Jurkat, Clone E6-1 (cell line): ENCODE measurements around the gene GIMAP2.
"Not testable (repeated sequence)": the region's sequence is repeated elsewhere in the genome, so short reads cannot be mapped to it uniquely, and the experiment has no call there.

Source experiments
- DNase-seq: peaks from one replicate; pipeline ENCODE4 v3.0.0-alpha.2; 2011; ENCODE audit warnings: low read depth, low spot score
- H3K4me3 ChIP-seq: 2 replicates; pipeline ENCODE4 v1.5.1; 2011; ENCODE audit warnings: mild to moderate bottlenecking, low read length, control low read depth, moderate library complexity

The GIMAP2 gene

DNA sequence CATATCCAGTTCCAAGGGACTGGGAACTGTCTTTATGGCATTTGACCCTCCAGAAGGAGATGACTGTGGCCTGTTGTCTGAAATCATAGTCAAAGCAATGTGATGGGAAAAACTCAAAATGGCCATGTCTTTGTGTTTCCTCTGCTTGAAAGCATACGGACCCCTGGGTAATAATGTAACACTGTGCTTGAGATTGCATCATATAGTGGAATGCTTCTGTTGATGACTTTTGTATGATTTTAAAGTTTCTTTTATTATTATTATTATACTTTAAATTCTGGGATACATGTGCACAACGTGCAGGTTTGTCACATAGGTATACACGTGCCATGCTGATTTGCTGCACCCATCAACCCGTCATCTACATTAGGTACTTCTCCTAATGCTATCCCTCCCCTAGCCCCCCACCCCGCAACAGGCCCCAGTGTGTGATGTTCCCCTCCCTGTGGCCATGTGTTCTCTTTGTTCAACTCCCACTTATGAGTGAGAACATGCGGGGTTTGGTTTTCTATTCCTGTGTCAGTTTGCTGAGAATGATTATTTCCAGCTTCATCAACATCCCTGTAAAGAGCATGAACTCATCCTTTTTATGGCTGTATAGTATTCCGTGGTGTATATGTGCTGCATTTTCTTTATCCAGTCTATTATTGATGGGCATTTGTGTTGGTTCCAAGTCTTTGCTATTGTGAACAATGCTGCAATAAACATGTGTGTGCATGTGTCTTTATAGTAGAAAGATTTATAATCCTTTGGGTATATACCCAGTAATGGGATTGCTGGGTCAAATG is 13.5 kb upstream of the GIMAP2 start:
- DNase-seq, H3K4me3 ChIP-seq: not testable (repeated sequence)

DNA sequence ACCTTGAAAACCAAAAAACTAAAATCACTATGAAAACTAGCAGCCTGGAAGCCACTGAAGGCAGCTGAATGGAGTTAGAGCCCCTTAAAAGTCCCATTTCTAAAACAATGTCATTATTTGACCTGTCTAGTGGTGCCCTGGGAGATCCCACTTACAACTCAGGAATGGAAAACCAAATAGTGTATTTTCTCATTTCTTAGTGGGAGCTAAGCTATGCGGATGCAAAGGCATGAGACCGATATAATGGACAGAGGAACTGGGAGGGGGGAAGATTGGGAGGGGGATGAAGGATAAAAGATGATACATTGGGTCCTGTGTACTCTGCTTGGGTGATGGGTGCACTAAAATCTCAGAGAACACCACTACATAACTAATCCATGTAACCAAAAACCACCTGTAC is 9.8 kb upstream of the GIMAP2 start:
- no peak for DNase-seq
- H3K4me3 ChIP-seq: no peak overlapping the region

DNA sequence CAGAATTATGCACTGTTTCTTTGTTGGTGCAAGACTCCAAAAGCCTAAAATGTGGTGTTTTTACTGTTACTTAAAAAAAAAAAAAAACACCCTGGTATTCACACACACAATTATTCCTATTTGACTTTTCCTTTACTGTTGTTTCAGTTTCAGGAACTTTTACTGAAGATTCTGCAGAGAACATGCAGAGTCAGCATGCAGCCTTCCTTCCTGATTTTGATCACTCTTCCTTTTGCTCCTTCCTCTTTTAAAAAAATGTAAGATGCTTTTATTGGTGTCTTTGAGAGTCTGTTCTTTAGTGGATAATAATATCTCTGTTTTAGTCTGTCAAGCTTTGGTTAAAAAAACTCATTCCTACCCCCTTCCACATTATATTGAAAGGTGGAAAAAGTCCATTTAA is 9.2 kb upstream of the GIMAP2 start:
- not testable (repeated sequence) for DNase-seq, H3K4me3 ChIP-seq

- not testable (repeated sequence) for DNase-seq, H3K4me3 ChIP-seq
Observed at GRCh38 chr7:150676854-150677253, 8.7 kb upstream of the GIMAP2 start.

DNA sequence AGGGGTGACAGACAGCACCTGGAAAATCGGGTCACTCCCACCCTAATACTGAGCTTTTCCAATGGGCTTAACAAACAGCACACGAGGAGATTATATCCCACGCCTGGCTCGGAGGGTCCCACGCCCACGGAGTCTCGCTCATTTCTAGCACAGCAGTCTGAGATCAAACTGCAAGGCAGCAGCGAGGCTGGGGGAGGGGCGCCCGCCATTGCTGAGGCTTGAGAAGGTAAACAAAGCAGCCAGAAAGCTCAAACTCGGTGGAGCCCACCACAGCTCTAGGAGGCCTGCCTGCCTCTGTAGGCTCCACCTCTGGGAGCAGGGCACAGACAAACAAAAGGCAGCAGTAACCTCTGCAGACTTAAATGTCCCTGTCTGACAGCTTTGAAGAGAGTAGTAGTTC is 6.9 kb upstream of the GIMAP2 start:
- DNase-seq, H3K4me3 ChIP-seq: not testable (repeated sequence)

DNA sequence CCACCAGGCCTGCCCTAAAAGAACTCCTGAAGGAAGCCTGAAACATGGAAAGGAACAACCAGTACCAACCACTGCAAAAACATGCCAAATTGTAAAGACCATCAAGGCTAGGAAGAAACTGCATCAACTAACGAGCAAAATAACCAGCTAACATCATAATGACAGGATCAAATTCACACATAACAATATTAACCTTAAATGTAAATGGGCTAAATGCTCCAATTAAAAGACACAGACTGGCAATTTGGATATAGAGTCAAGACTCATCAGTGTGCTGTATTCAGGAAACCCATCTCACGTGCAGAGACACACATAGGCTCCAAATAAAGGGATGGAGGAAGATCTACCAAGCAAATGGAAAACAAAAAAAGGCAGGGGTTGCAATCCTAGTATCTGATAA is 5.1 kb upstream of the GIMAP2 start:
- not testable (repeated sequence) for H3K4me3 ChIP-seq, DNase-seq

GRCh38 chr7:150686030-150686631 is 625 bp downstream of the GIMAP2 start:
- no peak for DNase-seq
- H3K4me3 ChIP-seq: peak overlapping the region; percentile 76

DNA sequence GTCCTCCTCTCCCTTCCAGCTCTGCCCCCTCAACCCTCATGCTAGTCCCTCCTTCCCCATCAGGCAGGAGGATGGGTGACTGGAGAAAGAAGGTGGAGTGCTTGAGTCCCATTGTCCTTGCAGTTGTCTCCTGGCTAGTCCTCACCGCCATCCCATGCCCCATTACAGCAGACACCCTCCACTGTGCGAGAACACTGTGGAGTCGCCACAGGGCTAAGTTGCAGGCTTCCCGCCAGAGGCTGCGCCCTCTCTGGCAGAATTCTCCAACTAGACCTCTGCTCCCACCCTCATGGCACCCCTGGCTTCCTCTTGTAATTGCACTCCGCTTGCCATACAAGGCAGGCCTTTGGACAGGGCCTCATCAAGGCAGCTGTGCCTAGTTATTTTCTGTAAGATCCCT is 3.1 kb downstream of the GIMAP2 start:
- no peak for DNase-seq
- H3K4me3 ChIP-seq: no peak overlapping the region

GRCh38 chr7:150695654-150696053 is 10.1 kb downstream of the GIMAP2 start:
- no peak overlapping the region for H3K4me3 ChIP-seq
- no peak for DNase-seq

- no peak for DNase-seq
- H3K4me3 ChIP-seq: no peak overlapping the region
Observed at GRCh38 chr7:150703209-150703608, 17.7 kb downstream of the GIMAP2 start.

- no peak for DNase-seq
- no peak overlapping the region for H3K4me3 ChIP-seq
Observed at GRCh38 chr7:150715293-150715692, 29.8 kb downstream of the GIMAP2 start.

DNA sequence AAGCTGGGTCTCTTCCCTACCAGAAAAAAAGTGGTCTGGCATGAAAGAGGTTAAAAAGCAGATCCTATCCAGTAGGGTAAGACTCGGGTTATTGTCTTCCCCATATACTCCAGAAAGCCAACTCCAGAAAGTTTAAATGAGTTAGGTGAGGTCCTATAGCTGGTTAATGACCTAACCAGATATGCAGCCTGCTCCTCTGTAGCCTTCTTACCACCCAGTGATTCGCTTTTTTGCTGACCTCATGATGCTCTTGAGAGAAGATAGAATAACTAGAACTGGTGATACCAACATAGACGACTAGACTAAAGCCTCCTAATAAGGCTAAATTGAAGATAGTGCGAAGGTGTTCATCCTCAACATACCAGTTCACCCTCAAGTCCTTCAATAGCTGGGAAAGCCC is 30.2 kb downstream of the GIMAP2 start:
- no peak for DNase-seq
- peak overlapping the region; percentile 84 for H3K4me3 ChIP-seq

DNA sequence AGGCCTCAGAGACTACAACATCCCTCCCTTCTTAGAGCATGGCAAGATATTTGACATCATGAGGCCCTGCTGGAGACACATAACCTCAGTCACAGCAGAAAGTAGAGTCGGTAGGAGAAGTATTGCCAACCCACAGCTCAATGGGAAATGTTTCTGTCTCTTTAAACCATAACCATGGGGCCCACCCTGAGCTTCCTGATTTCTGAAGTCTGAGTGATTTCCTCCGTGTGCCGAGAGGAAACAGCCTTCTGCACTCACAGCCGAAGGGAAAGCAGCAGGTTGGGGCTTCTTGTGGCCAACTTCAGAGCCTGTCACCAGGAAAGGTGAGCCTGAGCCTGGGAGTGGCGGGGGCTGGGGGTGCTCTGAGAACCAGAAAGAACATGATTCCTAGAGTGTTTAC is 30.9 kb downstream of the GIMAP2 start, which contains the start of gene GIMAP1:
GIMAP1 (plus strand) TSS at position 246 of the 400 bp plus-strand sequence. CDS start 2,435 bp downstream, outside the sequence.
- peak within 1 kb of the TSS; percentile 84 for H3K4me3 ChIP-seq
- peak; percentile 92 for DNase-seq

DNA sequence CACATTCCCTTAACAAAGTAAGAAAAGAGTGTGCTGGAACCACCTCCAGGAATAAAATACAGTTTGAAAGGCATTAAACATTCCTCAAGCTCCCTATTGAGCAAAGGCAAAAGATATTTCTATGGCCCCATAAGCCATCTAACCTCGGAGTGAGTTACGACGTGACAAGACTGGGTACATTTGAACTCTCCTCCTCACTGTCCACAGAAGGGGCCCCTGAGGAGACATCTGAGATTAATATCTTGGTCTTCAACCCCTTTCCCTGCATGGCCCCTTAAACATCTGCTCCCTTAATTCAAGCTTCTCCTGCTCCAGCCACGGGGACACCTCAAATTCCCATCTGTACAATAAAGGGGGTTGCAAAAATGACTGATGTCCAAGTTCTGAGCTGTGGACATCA is 31.4 kb downstream of the GIMAP2 start:
- no peak for DNase-seq
- H3K4me3 ChIP-seq: peak overlapping the region; percentile 84

- no peak for DNase-seq
- peak overlapping the region; percentile 84 for H3K4me3 ChIP-seq
Observed at GRCh38 chr7:150717814-150718420, 32.4 kb downstream of the GIMAP2 start.

DNA sequence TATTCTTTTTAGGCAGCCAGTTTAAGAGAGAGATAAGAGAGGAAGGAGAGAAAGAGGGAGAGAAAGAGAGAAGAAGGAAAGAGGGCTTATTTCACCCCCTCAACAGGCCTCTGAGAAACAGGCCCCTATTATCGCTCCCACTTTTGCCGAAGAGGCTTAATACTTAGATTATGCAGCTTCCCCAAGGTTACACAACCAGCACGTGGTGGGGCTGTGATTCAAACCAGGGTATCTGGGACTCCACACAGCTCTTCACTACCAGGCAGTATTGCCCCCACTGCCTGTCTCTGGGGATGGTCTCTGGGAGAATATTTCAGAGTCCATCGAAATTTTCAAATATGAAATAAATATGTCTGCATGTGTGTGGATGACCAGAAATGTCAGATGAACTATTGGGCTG is 33.9 kb downstream of the GIMAP2 start:
- H3K4me3 ChIP-seq: no peak overlapping the region
- no peak for DNase-seq

- no peak overlapping the region for H3K4me3 ChIP-seq
- no peak for DNase-seq
Observed at GRCh38 chr7:150719960-150720891, 34.7 kb downstream of the GIMAP2 start.

GRCh38 chr7:150721970-150722373 is 36.5 kb downstream of the GIMAP2 start:
- DNase-seq: no peak

GRCh38 chr7:150722431-150722931 is 37.0 kb downstream of the GIMAP2 start:
- no peak overlapping the region for H3K4me3 ChIP-seq
- DNase-seq: no peak

More at GRCh38 chr7:150721970-150722373, 36.5 kb downstream of the GIMAP2 start:
- H3K4me3 ChIP-seq: no peak overlapping the region
